HG02798 (cell line): ENCODE results near the gene TULP4.
A peak's percentile ranks its signal among the peaks of the same experiment; 100 is the strongest.
"Not testable (repeated sequence)": the region's sequence is repeated elsewhere in the genome, so short reads cannot be mapped to it uniquely, and the experiment has no call there.

Experiments used
- ATAC-seq: cut with Tn5 transposase; IDR thresholded peaks from one replicate; pipeline ENCODE4 v1.9.1; 2021; ENCODE audit warnings: mild to moderate bottlenecking; ENCODE audit not compliant: unreplicated experiment, poor library complexity

TULP4 gene

DNA sequence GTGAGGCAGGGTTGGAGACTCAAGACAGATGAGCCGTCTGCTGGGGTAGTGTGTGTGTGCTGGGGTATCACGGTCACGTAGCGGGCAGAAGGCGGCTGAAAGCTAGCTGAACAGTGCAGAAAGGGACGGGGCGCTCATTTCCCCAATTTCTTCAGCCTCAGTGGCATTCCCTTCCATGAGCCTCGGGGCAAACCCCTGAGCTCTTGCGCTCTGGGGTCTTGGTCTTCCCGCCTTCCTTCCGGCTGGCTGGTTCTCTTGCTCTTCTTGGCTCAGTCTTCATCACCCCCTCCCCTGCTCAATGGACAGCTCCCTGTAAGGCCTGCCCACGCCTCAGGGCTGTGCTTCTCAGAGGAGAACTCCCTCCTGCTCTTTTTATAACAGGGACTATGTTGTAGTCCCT is 232.2 kb downstream of the TULP4 start:
- ATAC-seq = no peak

DNA sequence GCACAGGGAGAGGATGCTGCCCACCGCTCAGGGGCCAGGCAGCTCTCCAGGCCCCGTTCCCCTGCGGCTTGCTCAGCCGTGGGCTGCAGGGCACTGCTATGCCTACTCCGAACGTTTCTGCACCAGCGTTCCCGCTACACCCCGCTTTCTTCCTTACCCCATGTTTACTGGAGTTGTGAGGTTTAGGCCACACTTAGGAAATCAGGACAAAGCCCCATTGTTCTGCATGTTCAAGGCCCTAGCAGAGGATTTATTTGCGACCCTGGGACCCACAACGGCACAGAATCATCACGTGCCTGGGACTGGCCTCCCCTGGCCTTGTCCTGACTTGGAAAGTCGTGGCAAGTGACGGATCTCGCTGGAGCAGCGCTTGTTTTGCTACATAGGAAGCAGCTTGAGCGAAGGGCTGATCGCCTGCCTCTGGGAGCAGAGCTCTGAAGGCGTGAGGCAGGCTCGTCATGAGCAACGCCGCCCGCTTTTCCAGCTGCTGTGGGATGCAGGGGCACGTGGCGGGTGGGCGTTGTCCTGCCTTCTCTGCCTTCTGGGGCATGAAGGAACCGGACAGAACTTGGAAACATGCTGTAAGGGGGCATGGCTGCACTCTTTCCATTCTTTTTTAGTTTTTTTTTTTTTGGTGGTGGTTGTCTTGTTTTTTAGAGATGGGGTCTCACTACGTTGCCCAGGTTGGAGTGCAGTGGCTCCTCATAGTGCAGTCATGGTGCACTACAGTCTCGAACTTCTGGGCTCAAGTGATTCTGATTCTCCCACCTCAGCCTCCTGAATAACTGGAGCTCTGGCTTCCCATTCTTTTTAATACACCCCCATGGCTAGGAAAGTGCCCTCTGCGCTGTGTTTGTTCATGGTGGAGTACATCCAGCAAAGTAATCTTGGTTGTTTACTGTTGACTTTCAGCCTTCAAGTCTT is 233.0 kb downstream of the TULP4 start:
- ATAC-seq = no peak

DNA sequence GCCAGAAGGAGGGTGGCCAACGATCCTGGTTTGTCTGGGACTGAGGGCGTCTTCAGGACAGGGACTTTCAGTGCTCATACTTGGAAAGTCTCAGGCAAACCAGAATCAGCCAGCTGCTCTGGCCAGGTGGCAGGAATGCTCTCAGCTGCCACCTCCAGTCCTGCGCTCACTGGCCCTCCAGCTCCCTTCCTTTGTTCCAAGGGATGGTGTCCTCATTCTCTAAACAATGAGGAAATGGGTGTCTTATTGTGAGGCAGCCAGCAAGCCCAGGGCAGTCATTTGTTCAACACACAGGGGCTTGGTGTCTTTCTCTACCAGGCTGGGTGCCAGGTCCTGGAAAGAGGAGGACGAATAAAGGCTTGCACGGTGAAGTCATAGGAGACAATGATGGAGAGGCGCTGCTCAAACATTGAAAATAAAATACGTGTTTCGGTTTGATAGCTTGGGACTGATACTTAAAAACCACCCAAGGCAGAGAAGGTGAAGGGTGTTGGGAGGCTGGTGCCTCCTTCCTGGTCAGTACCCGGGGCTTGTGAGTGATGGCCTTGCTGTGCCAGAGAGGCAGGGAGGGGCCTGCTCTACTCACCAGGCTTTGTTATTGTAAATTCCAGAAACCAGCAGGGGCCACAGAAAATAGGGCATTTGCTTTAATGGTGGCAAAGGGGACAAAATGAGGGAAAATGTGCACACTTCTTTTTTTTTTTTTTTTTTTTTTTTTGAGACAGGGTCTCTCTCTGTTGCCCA is 236.3 kb downstream of the TULP4 start:
- ATAC-seq = no peak

DNA sequence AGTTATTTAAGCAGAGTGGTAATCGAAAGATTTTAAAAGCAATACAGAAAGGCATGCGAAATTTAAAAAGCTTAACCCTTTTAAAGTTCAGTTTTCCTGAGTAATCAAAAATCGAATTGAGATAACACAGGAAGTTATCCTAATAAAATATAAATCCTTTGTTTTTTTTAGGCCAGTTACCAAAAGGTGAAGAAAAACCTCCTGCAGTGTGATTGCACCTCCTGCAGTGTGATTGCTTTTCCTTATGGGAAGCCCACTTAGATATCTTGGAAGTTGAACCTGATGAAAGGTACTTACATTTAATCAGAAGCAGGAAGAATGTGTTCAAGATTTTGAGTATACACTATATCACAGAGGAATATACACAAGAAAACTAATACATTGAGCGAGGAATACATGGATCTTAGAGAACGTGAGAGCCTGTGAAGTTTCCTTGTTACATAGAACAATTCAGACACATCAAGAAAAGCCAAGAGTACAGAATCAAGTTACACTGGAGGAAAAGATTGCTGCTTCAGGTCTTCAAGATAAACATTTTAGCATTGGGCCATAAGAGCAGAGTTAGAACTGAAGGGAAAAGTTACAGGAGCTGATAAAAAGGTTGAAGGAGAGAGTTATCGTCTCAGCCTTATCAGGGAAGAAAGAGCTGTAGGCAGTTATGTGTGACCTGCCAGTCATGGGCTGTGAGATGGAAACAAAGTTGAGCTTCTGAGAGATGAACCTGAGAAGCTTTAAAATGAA is 240.0 kb downstream of the TULP4 start:
- no peak for ATAC-seq

DNA sequence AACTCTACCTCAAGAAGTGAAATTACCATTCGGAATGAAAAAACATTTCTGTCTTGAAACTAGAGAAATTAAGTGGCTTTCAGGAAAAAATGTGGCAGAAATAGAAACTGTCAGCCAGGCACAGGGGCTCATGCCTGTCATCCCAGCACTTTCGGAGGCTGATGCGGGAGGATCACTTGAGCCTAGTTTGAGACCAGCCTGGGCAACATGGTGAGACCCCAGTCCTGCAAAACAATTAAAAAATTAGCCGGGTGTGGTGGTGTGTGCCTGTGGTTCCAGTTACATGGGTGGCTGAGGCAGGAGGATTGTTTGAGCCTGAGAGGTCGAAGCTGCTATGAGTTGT is 240.5 kb downstream of the TULP4 start:
- no peak for ATAC-seq

DNA sequence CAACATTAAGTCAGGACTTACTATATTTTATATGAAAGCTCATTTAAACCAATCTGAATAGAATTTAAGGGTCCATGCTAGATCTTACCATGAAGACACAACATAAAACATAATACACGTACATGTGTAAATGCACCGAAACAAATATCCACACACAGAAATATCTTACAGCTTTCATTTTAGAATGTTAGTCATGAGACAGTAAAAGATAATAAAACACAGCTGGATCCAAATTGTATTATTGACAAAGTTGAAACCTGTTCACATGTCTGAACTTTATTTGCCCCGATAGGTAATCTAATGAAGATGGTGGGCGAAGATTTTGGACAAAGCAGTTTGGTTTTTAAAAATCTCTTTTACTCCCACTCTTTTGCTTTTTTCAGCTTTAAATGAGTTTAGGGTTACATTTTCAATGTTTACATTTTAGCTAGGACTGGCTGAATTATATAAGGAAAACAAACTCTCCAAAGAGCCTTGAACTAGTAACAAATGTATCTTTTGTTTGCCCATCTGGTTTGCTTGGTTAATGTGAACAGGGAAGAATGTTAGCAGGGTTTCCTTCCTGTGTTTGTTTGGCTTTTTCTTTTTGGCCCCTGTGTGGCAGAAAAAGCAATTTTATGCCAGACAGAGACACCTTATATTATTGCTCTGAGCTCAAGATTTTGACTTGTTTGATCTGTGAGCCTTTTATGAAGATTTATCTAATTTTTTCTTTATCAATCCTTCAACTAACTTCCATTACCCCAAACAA is 242.5 kb downstream of the TULP4 start:
- no peak for ATAC-seq

DNA sequence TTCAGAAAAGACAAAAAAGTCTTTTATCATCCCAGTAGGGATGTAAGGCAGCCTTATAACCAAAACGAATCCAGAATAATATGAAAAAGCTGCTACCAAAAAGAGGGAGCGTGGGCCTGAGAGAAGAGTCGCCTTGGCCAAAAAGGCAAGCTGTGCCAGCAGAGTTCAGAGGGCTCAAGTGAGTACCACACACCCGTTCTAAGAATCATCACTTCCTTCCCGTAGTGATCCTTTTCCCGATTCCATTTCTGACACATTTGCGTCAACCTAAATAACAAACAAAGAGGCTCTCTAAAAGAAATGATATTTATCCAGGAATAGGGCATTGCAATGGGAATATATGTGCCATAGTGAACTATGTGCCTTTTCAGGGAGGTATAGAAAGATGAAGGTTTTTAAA is 243.8 kb downstream of the TULP4 start:
- ATAC-seq = no peak

DNA sequence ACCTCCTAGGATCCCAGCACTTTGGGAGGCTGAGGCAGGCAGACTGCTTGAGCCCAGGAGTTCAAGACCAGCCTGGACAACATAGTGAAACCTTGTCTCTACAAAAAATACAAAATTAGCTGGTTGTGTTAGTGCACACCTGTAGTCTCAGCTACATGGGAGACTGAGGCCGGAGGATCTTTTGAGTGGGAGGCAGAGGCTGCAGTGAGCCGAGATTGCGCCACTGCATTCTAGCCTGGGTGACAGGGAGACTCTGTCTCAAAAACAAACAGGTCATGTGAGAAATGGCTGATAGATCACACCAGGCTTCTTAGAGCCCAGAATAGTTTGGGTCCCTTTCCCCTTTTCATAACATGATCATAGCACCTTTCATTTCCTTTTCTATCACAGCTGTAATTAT is 244.8 kb downstream of the TULP4 start:
- ATAC-seq = not testable (repeated sequence)

DNA sequence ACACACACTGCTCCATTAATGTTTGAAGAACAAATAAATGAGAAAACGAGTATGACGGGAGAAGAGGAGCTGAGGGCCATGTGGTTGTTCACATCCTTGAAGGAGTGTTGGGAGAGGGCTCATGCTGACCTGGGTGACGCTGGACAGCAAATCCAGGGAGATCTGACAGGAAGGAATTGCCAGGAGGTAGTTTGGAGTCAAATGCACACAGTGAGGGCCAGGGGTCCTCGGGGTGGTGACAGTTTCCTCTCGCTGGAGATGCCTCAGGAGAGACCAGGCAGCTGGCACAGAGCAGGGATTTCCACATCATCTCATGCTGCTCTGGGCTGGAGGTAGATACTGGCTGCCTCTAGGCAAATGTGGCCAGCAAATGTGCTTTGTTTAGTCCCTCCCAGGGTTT is 245.7 kb downstream of the TULP4 start:
- no peak for ATAC-seq

DNA sequence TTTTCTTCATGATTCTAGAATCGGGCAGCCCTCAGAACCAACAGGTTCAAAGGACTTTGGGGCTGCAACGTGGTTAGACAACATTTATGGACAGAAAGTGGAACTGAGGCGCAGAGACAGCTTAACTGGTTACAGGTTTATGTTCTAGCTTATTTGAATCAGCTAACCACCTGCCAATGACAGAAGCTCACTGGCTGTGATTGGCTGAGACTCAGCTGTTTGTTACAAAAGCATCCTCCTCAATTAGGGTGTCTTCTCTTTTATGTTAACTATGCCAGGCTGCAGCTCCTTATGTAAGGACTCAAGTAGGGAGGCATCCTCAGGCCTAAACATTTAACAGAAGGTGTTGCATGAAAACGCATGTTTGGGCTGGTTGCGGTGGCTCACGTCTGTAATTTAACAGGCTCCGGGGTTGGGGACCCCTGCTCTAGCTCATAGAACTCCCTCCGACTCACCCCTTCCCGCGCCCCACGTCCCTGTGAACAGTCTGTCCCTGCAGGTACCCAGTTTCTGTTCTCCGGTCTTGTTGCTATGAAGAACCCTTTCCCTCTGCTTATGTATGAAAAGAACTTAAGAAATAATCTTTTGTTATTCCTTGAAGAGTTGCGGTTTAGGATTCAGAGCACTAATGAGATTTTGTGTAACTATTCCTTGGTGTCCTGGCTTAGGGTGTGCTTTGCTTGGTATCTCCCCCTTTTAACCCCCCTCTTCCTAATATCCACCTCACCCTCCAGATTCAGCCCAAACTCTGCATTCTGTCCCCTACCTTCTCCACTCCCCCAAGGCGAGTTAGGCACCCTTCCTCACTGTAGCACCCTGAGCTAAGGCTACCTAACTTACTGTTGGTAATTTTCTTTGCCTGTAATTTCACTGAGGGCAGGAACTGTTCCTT is 246.4 kb downstream of the TULP4 start:
- ATAC-seq = no peak

DNA sequence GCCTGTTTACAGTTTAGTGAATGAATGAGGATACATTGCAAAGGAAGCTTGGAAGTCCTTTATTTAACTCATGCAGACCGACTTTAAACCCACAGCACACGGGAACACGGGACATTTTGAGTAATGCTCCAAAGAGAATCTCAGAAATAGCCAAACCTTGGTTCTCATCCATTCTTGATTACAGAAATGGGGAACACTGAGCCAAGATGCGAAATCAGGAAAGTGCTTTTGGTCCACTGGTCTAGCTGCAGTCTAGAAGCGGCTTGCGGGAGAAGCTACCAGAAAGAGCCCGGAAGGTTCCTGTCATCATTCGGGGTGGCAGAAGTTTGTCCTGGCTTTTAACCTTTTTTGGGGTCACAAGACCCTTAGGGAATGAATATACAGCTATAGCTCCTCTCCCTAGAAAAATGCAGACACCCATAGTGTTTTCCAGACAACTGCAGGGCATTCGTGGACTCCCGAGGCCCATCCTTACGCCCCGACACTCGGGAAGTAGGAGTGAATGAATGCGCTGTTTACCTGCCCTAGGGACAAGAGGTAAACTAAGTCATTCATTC is 247.2 kb downstream of the TULP4 start:
- no peak for ATAC-seq

DNA sequence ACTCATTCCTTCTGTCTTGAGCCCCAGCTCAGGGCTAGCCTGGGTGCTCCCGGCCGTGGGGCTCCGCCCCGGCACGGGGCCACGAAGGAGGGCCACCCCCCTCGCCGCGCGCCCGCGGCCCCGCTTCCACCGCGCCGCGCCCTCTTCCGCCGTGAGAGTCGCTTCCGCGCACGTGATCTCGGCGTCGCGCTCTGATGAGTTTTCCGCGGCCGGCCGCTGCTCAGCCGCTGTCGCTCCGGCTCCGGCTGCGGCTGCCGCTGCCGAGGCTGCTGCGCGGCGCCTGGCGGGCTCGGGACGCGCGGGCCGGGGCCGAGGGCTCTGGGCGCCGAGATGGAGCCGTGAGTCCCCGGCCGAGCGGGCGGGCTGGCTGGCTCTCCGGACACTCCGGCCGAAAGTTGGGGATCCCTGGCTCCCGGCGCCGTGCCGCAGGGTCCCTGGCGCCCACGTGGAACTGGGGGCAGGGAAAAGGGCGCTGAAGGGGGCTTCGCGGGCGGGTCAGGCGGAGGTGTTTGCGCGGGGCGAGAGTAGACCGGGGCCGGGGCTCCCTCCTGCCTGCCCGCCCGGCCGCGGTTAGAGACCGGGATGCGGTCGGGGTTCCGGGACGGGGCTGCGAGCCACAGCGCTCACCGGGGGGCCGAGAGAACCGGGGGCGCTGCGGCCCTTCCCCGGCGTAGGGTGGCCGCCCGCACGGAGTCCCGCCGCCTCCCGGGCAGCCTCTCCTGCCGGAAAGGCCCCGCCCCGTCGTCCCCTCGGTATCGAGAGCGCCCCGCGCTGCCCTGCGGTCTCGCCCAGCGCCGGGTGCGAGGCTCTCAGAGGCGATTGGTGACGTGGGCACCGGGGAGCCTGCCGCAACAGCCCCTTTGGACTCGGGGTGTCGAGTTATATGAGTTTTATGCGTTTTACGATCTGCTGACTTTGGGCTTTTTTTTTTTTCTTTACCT is 247.9 kb downstream of the TULP4 start, which contains the start of gene TMEM181:
Gene TMEM181 (plus strand): TSS at position 197 of the 941 bp plus-strand sequence. CDS start 134 bp downstream, at position 331.
- ATAC-seq = peak; percentile 93

DNA sequence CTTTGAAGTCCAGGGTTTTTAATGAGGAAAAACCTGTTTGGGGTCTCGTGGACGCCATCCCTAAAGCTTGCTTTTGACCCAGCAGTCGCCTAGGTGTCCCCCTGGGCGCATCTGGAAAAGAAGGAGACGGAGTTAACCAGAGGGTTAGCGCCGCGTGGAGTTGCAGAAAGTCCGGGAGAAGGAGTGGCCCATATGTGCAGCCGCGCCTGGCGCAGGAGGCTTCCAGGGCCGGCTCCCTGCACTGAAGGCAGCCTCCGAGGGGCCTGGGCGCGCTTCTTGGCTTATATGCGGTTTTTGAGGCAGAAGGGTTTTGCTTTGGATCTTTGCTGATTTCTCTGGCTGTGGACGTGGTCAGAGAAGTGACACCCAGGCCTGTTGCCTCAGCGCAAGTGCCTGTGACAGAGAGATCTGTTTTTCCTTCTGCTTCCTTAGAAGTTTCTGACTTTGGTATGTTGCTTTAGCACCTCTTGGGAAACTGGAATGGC is 248.6 kb downstream of the TULP4 start:
- no peak for ATAC-seq
